HepG2 (cell line): ENCODE measurements around the gene LOXL4.

ENCODE experiments used
- CREM ChIP-seq, 2 experiments: sonication (generic) in 1 of 2; formaldehyde crosslinking in 1 of 2; IDR thresholded peaks; 2 replicates each; pipeline versions ENCODE4 v1.4.0 to v1.6.1; 2016 to 2020; ENCODE audit warnings: antibody characterized with exemption in 1 of 2, mild to moderate bottlenecking in 1 of 2, missing genetic modification reagents in 1 of 2
- NR2F1 ChIP-seq, 2 experiments: fragments of 450-650 bp in 1 of 2; formaldehyde crosslinking in 1 of 2; IDR thresholded peaks; 2 replicates each; pipeline versions ENCODE4 v1.5.0 to v1.6.1; 2016 to 2020; ENCODE audit warnings: mild to moderate bottlenecking in 1 of 2, missing compliant biosample characterization in 1 of 2, missing genetic modification reagents in 1 of 2, moderate library complexity in 1 of 2
- POLR2AphosphoS5 ChIP-seq: IDR thresholded peaks from 2 replicates; pipeline ENCODE4 v1.6.1; 2012; ENCODE audit warnings: low read depth, low read length
- SMC3 ChIP-seq: IDR thresholded peaks from 2 replicates; pipeline ENCODE4 v1.6.1; 2011; ENCODE audit warnings: low read length, improper control_type of control experiment
- ZNF331 ChIP-seq: sonication (generic); formaldehyde crosslinking; IDR thresholded peaks from 2 replicates; pipeline ENCODE4 v1.4.0; 2020; ENCODE audit warnings: missing genetic modification reagents
- TF ChIP-seq, protein P1 (sequence below): sonication (generic); formaldehyde crosslinking; IDR thresholded peaks from 2 replicates; pipeline ENCODE4 v1.5.0; 2020; ENCODE audit warnings: mild to moderate bottlenecking, missing genetic modification reagents, moderate library complexity
- TF ChIP-seq, protein P2 (sequence below): fragments of 450-650 bp; IDR thresholded peaks from 2 replicates; pipeline ENCODE4 v1.6.1; 2017; ENCODE audit warnings: mild to moderate bottlenecking

DNA sequence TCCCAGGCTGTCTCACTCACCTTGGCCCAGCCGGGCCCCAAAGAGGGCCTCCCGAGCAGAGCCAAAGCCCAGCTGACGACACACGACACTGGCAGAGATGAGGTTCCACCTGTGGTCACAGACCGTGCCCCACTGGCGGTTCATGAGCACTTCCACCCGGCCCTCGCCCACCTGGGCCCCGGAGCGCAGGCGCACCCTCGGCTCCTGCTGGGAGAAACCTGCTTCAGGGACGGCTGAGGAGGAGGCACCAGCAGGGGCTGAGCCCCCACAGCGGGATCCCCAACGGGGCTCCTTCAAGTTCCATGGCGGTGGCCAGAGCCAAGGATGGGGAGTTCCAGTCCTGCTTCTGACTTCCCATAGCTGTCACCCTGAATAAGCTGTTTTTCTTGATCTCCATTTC, 10.0 kb downstream of the LOXL4 start:
- TF ChIP-seq ZNF331 (CRISPR knock-in tag) (no peak), CREM (IDR thresholded peaks at IDR 0.05) (no peak), CREM (CRISPR knock-in tag; IDR thresholded peaks at IDR 0.05) (no peak), SMC3 (no peak), POLR2AphosphoS5 (no peak), NR2F1 (CRISPR knock-in tag; IDR thresholded peaks at IDR 0.05) (no peak)
- TF ChIP-seq, protein P1, sequence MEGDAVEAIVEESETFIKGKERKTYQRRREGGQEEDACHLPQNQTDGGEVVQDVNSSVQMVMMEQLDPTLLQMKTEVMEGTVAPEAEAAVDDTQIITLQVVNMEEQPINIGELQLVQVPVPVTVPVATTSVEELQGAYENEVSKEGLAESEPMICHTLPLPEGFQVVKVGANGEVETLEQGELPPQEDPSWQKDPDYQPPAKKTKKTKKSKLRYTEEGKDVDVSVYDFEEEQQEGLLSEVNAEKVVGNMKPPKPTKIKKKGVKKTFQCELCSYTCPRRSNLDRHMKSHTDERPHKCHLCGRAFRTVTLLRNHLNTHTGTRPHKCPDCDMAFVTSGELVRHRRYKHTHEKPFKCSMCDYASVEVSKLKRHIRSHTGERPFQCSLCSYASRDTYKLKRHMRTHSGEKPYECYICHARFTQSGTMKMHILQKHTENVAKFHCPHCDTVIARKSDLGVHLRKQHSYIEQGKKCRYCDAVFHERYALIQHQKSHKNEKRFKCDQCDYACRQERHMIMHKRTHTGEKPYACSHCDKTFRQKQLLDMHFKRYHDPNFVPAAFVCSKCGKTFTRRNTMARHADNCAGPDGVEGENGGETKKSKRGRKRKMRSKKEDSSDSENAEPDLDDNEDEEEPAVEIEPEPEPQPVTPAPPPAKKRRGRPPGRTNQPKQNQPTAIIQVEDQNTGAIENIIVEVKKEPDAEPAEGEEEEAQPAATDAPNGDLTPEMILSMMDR (CRISPR knock-in tag), result no peak
- TF ChIP-seq, protein P2, sequence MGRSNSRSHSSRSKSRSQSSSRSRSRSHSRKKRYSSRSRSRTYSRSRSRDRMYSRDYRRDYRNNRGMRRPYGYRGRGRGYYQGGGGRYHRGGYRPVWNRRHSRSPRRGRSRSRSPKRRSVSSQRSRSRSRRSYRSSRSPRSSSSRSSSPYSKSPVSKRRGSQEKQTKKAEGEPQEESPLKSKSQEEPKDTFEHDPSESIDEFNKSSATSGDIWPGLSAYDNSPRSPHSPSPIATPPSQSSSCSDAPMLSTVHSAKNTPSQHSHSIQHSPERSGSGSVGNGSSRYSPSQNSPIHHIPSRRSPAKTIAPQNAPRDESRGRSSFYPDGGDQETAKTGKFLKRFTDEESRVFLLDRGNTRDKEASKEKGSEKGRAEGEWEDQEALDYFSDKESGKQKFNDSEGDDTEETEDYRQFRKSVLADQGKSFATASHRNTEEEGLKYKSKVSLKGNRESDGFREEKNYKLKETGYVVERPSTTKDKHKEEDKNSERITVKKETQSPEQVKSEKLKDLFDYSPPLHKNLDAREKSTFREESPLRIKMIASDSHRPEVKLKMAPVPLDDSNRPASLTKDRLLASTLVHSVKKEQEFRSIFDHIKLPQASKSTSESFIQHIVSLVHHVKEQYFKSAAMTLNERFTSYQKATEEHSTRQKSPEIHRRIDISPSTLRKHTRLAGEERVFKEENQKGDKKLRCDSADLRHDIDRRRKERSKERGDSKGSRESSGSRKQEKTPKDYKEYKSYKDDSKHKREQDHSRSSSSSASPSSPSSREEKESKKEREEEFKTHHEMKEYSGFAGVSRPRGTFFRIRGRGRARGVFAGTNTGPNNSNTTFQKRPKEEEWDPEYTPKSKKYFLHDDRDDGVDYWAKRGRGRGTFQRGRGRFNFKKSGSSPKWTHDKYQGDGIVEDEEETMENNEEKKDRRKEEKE, result no peak
